KMS-11 (cell line): Measurements from ENCODE around the gene ANGPT4.

ENCODE experiments used
- H2AFZ ChIP-seq: fragments of 200-600 bp; sonication (generic); 2 replicates; pipeline ENCODE4 v1.6.1; 2016; ENCODE audit warnings: antibody characterized with exemption, mixed run types, low read depth
- H3K27ac ChIP-seq: fragments of 200-600 bp; sonication (generic); 2 replicates; pipeline ENCODE4 v1.6.1; 2016; ENCODE audit warnings: mild to moderate bottlenecking, mixed run types
- H3K27me3 ChIP-seq: fragments of 200-600 bp; sonication (generic); 2 replicates; pipeline ENCODE4 v1.6.1; 2017; ENCODE audit warnings: mild to moderate bottlenecking, low read depth, mixed run types, moderate library complexity; ENCODE audit not compliant: insufficient read depth
- H3K36me3 ChIP-seq: fragments of 200-600 bp; sonication (generic); 2 replicates; pipeline ENCODE4 v1.6.1; 2017; ENCODE audit warnings: mild to moderate bottlenecking, mixed run types; ENCODE audit not compliant: insufficient read depth
- H3K4me1 ChIP-seq: fragments of 200-600 bp; sonication (generic); 2 replicates; pipeline ENCODE4 v1.6.1; 2016; ENCODE audit warnings: mild to moderate bottlenecking, low read depth, mixed run types; ENCODE audit not compliant: poor library complexity, severe bottlenecking
- H3K4me2 ChIP-seq: fragments of 200-600 bp; sonication (generic); 2 replicates; pipeline ENCODE4 v1.7.0; 2016; ENCODE audit warnings: mild to moderate bottlenecking, mixed run types
- H3K4me3 ChIP-seq: fragments of 200-600 bp; sonication (generic); IDR thresholded peaks from 2 replicates; pipeline ENCODE4 v1.6.1; 2017; ENCODE audit warnings: low read depth, low read length, mixed read lengths; ENCODE audit not compliant: insufficient read depth
- H3K79me2 ChIP-seq: fragments of 200-600 bp; sonication (generic); 2 replicates; pipeline ENCODE4 v1.6.1; 2016; ENCODE audit warnings: low read depth, mixed run types; ENCODE audit not compliant: insufficient read depth
- H3K9ac ChIP-seq: fragments of 200-600 bp; sonication (generic); 2 replicates; pipeline ENCODE4 v1.6.1; 2016; ENCODE audit warnings: mild to moderate bottlenecking, mixed run types
- H4K20me1 ChIP-seq: fragments of 200-600 bp; sonication (generic); 2 replicates; pipeline ENCODE4 v1.6.1; 2016; ENCODE audit warnings: mild to moderate bottlenecking, mixed run types; ENCODE audit not compliant: insufficient read depth
- CTCF ChIP-seq: fragments of 200-600 bp; sonication (generic); conservative IDR thresholded peaks from 2 replicates; pipeline ENCODE4 v1.6.1; 2017; ENCODE audit warnings: low read depth, mild to moderate bottlenecking, antibody characterized with exemption, low read length, moderate library complexity, mixed read lengths

ANGPT4 gene

GRCh38 chr20:917416-917815, 1.3 kb upstream of the ANGPT4 start:
- no peaks in the 10 kb centered on the region for H3K79me2 ChIP-seq
- H4K20me1 ChIP-seq: no peaks in the 10 kb centered on the region
- no peak overlapping the region for H3K9ac ChIP-seq
- no peaks in the 10 kb centered on the region for H3K27me3 ChIP-seq
- H3K4me3 ChIP-seq: no peak overlapping the region
- no peak overlapping the region for H2AFZ ChIP-seq
- no peaks in the 10 kb centered on the region for H3K4me1 ChIP-seq
- no peaks in the 10 kb centered on the region for H3K36me3 ChIP-seq
- TF ChIP-seq CTCF: no peak
- no peak overlapping the region for H3K27ac ChIP-seq
- no peak overlapping the region for H3K4me2 ChIP-seq

- Histone ChIP-seq H3K4me3 (no peak overlapping the region), H3K36me3 (no peaks in the 10 kb centered on the region), H4K20me1 (no peaks in the 10 kb centered on the region), H3K79me2 (no peaks in the 10 kb centered on the region), H3K27ac (no peak overlapping the region), H3K4me1 (no peaks in the 10 kb centered on the region), H3K9ac (no peak overlapping the region), H3K4me2 (no peak overlapping the region), H3K27me3 (no peaks in the 10 kb centered on the region), H2AFZ (no peak overlapping the region)
- no peak for TF ChIP-seq CTCF
Measured at GRCh38 chr20:916825-917224, 691 bp upstream of the ANGPT4 start.

GRCh38 chr20:914727-915498, 1.2 kb downstream of the ANGPT4 start:
- no peaks in the 10 kb centered on the region for H3K27me3 ChIP-seq
- no peaks in the 10 kb centered on the region for H4K20me1 ChIP-seq
- no peak overlapping the region for H3K4me2 ChIP-seq
- no peaks in the 10 kb centered on the region for H3K36me3 ChIP-seq
- H3K9ac ChIP-seq: no peak overlapping the region
- TF ChIP-seq CTCF: no peak
- H3K4me3 ChIP-seq: no peak overlapping the region
- no peak overlapping the region for H2AFZ ChIP-seq
- no peak overlapping the region for H3K27ac ChIP-seq
- no peaks in the 10 kb centered on the region for H3K79me2 ChIP-seq
- H3K4me1 ChIP-seq: no peaks in the 10 kb centered on the region

GRCh38 chr20:913306-913849, 2.8 kb downstream of the ANGPT4 start:
- no peak overlapping the region for H3K4me2 ChIP-seq
- no peaks in the 10 kb centered on the region for H3K79me2 ChIP-seq
- no peaks in the 10 kb centered on the region for H3K36me3 ChIP-seq
- H3K4me1 ChIP-seq: no peaks in the 10 kb centered on the region
- H3K27ac ChIP-seq: no peak overlapping the region
- H4K20me1 ChIP-seq: no peaks in the 10 kb centered on the region
- H3K9ac ChIP-seq: no peak overlapping the region
- no peak overlapping the region for H3K4me3 ChIP-seq
- H2AFZ ChIP-seq: no peak overlapping the region
- no peak for TF ChIP-seq CTCF
- H3K27me3 ChIP-seq: no peaks in the 10 kb centered on the region
